Keratinocyte (primary cell): ENCODE measurements around the gene PAX5.

Experiments used
- CTCF ChIP-seq, 3 experiments: IDR thresholded peaks in 1 of 3; conservative IDR thresholded peaks in 1 of 3; optimal IDR thresholded peaks in 1 of 3; 2 replicates in 2 of 3; 3 replicates in 1 of 3; pipeline versions ENCODE3 to v1.5.1; 2011; ENCODE audit warnings: low read length in 3 of 3, mild to moderate bottlenecking in 3 of 3, moderate library complexity in 2 of 3, control low read depth in 1 of 3, inconsistent platforms in 1 of 3; ENCODE audit not compliant: insufficient read depth in 2 of 3; ENCODE audit errors: extremely low read depth in 1 of 3
- EZH2 ChIP-seq: IDR thresholded peaks from one replicate; pipeline ENCODE4 v1.6.1; 2012; ENCODE audit warnings: inconsistent platforms, mild to moderate bottlenecking, low read length, moderate library complexity

GRCh38 chr9:36889844-36890243, 144.2 kb downstream of the PAX5 start:
- TF ChIP-seq CTCF (optimal IDR thresholded peaks at IDR 0.05 in 1 of 3, IDR thresholded peaks at IDR 0.05 in 1 of 3, conservative IDR thresholded peaks at IDR 0.05 in 1 of 3; ENCODE audit: extremely low read depth in 1 of 3, insufficient read depth in 2 of 3, low read length in 3 of 3), result no peak
- no peak for TF ChIP-seq EZH2
